Neural cell (in vitro differentiated cells): ENCODE measurements around the gene NYAP2. TPM values are rescaled to one million over a fixed set of nuclear protein-coding genes. Genes with fewer than 3 reads are reported as not detected.

ENCODE experiments used
- H2AFZ ChIP-seq: fragments of 200-600, 300-800 bp; sonication (generic), shearing (Covaris generic); 2 replicates; pipeline ENCODE4 v1.6.0; 2014; ENCODE audit warnings: low read depth, mild to moderate bottlenecking, antibody characterized with exemption, low read length, moderate library complexity
- H3F3A ChIP-seq: fragments of 200-600 bp; shearing (Covaris generic); 2 replicates; pipeline ENCODE4 v1.6.1; 2016; ENCODE audit warnings: mild to moderate bottlenecking, moderate library complexity, mixed read lengths, antibody characterized with exemption, low read length; ENCODE audit not compliant: insufficient read depth, poor library complexity, severe bottlenecking
- H3K27ac ChIP-seq: fragments of 200-600, 300-800 bp; sonication (generic), shearing (Covaris generic); 2 replicates; pipeline ENCODE4 v1.5.1; 2014; ENCODE audit warnings: mild to moderate bottlenecking, low read length, moderate library complexity
- H3K27me3 ChIP-seq: fragments of 300-800, 200-600 bp; sonication (generic), shearing (Covaris generic); 2 replicates; pipeline ENCODE4 v1.6.0; 2014; ENCODE audit warnings: mild to moderate bottlenecking, low read depth, low read length, moderate library complexity; ENCODE audit not compliant: insufficient read depth
- H3K36me3 ChIP-seq: fragments of 300-800, 200-600 bp; sonication (generic), shearing (Covaris generic); 2 replicates; pipeline ENCODE4 v1.5.1; 2014; ENCODE audit warnings: mild to moderate bottlenecking, antibody characterized with exemption, low read length, moderate library complexity; ENCODE audit not compliant: insufficient read depth
- H3K4me2 ChIP-seq: fragments of 300-800, 200-600 bp; sonication (generic), shearing (Covaris generic); 2 replicates; pipeline ENCODE4 v1.6.0; 2014; ENCODE audit warnings: mild to moderate bottlenecking, low read length
- H3K4me3 ChIP-seq: fragments of 300-800, 200-600 bp; sonication (generic), shearing (Covaris generic); 2 replicates; pipeline ENCODE4 v1.5.1; 2014; ENCODE audit warnings: mild to moderate bottlenecking, low read length, moderate library complexity
- H3K79me2 ChIP-seq: fragments of 200-600 bp; shearing (Covaris generic); replicated peaks from 2 replicates; pipeline ENCODE4 v1.6.0; 2014; ENCODE audit warnings: mild to moderate bottlenecking, low read length, moderate library complexity; ENCODE audit not compliant: insufficient read depth
- H3K9ac ChIP-seq: fragments of 300-800, 200-600 bp; sonication (generic), shearing (Covaris generic); 2 replicates; pipeline ENCODE4 v1.6.1; 2016; ENCODE audit warnings: mild to moderate bottlenecking, low read length, mixed read lengths
- H3K9me2 ChIP-seq: fragments of 200-600 bp; shearing (Covaris generic); 2 replicates; pipeline ENCODE4 v1.6.1; 2016; ENCODE audit warnings: mild to moderate bottlenecking, low read length, mixed read lengths; ENCODE audit not compliant: insufficient read depth
- H3K9me3 ChIP-seq: fragments of 200-600, 300-800 bp; sonication (generic), shearing (Covaris generic); 2 replicates; pipeline ENCODE4 v1.6.1; 2016; ENCODE audit warnings: mild to moderate bottlenecking, mixed run types, low read length, moderate library complexity, mixed read lengths
- H4K20me1 ChIP-seq: fragments of 200-600 bp; shearing (Covaris generic); 2 replicates; pipeline ENCODE4 v1.6.1; 2016; ENCODE audit warnings: mild to moderate bottlenecking, mixed run types; ENCODE audit not compliant: insufficient read depth
- EP300 ChIP-seq: fragments of 450-650 bp; conservative IDR thresholded peaks from 2 replicates; pipeline ENCODE4 v1.6.1; 2014; ENCODE audit warnings: antibody characterized with exemption, mild to moderate bottlenecking, moderate library complexity; ENCODE audit not compliant: poor library complexity, severe bottlenecking
- EZH2 ChIP-seq: fragments of 200-600, 300-800 bp; shearing (Covaris generic), sonication (generic); IDR thresholded peaks from 2 replicates; pipeline ENCODE4 v1.6.1; 2014; ENCODE audit warnings: antibody characterized with exemption, low read length, borderline replicate concordance, mild to moderate bottlenecking; ENCODE audit not compliant: insufficient read depth, poor library complexity, severe bottlenecking
- MXI1 ChIP-seq: fragments of 450-650 bp; conservative IDR thresholded peaks from 2 replicates; pipeline ENCODE4 v1.6.1; 2014; ENCODE audit warnings: antibody characterized with exemption, mild to moderate bottlenecking; ENCODE audit not compliant: poor library complexity, severe bottlenecking
- POLR2AphosphoS5 ChIP-seq: IDR thresholded peaks from 2 replicates; pipeline ENCODE4 v1.6.1; 2012
- RAD21 ChIP-seq: fragments of 450-650 bp; conservative IDR thresholded peaks from 2 replicates; pipeline ENCODE4 v1.6.1; 2014; ENCODE audit warnings: antibody characterized with exemption, mild to moderate bottlenecking, moderate library complexity
- SMC3 ChIP-seq: fragments of 450-650 bp; conservative IDR thresholded peaks from 2 replicates; pipeline ENCODE4 v1.6.1; 2014; ENCODE audit warnings: antibody characterized with exemption, mild to moderate bottlenecking, moderate library complexity; ENCODE audit not compliant: poor library complexity
- TAF1 ChIP-seq: IDR thresholded peaks from 2 replicates; pipeline ENCODE4 v1.6.1; 2012; ENCODE audit warnings: low read depth
- polyA plus RNA-seq: library from polyadenylated mRNA; depleted of rRNA; stranded (reverse); fragments of >200 nt; gene quantifications from 2 replicates; pipeline ENCODE4 v1.2.3, GENCODE V29; 2014
- TF ChIP-seq, protein P1 (sequence below): fragments of 450-650 bp; IDR thresholded peaks from 2 replicates; pipeline ENCODE4 v1.5.1; 2014; ENCODE audit warnings: antibody characterized with exemption, mild to moderate bottlenecking, moderate library complexity; ENCODE audit not compliant: poor library complexity, severe bottlenecking
- TF ChIP-seq, protein P2 (sequence below): IDR thresholded peaks from 2 replicates; pipeline ENCODE4 v1.6.1; 2012; ENCODE audit warnings: borderline replicate concordance

The NYAP2 gene
- polyA plus RNA-seq, 1 donor from 2014 or later: 0.98 TPM

GRCh38 chr2:225590932-225591331, 191.4 kb downstream of the NYAP2 start:
- no peak overlapping the region for H3K27ac ChIP-seq
- no peaks in the 10 kb centered on the region for H3F3A ChIP-seq
- H4K20me1 ChIP-seq: no peaks in the 10 kb centered on the region
- H3K4me2 ChIP-seq: no peak overlapping the region
- H3K9ac ChIP-seq: no peak overlapping the region
- H3K9me3 ChIP-seq: no peaks in the 10 kb centered on the region
- H2AFZ ChIP-seq: no peak overlapping the region
- H3K36me3 ChIP-seq: no peaks in the 10 kb centered on the region
- TF ChIP-seq EZH2 (no peak), EP300 (no peak), MXI1 (no peak), TAF1 (no peak), SMC3 (no peak), POLR2AphosphoS5 (no peak), RAD21 (no peak)
- TF ChIP-seq, protein P1, sequence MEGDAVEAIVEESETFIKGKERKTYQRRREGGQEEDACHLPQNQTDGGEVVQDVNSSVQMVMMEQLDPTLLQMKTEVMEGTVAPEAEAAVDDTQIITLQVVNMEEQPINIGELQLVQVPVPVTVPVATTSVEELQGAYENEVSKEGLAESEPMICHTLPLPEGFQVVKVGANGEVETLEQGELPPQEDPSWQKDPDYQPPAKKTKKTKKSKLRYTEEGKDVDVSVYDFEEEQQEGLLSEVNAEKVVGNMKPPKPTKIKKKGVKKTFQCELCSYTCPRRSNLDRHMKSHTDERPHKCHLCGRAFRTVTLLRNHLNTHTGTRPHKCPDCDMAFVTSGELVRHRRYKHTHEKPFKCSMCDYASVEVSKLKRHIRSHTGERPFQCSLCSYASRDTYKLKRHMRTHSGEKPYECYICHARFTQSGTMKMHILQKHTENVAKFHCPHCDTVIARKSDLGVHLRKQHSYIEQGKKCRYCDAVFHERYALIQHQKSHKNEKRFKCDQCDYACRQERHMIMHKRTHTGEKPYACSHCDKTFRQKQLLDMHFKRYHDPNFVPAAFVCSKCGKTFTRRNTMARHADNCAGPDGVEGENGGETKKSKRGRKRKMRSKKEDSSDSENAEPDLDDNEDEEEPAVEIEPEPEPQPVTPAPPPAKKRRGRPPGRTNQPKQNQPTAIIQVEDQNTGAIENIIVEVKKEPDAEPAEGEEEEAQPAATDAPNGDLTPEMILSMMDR: no peak
- TF ChIP-seq, protein P2, sequence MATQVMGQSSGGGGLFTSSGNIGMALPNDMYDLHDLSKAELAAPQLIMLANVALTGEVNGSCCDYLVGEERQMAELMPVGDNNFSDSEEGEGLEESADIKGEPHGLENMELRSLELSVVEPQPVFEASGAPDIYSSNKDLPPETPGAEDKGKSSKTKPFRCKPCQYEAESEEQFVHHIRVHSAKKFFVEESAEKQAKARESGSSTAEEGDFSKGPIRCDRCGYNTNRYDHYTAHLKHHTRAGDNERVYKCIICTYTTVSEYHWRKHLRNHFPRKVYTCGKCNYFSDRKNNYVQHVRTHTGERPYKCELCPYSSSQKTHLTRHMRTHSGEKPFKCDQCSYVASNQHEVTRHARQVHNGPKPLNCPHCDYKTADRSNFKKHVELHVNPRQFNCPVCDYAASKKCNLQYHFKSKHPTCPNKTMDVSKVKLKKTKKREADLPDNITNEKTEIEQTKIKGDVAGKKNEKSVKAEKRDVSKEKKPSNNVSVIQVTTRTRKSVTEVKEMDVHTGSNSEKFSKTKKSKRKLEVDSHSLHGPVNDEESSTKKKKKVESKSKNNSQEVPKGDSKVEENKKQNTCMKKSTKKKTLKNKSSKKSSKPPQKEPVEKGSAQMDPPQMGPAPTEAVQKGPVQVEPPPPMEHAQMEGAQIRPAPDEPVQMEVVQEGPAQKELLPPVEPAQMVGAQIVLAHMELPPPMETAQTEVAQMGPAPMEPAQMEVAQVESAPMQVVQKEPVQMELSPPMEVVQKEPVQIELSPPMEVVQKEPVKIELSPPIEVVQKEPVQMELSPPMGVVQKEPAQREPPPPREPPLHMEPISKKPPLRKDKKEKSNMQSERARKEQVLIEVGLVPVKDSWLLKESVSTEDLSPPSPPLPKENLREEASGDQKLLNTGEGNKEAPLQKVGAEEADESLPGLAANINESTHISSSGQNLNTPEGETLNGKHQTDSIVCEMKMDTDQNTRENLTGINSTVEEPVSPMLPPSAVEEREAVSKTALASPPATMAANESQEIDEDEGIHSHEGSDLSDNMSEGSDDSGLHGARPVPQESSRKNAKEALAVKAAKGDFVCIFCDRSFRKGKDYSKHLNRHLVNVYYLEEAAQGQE: no peak
- H3K27me3 ChIP-seq: no peaks in the 10 kb centered on the region
- H3K79me2 ChIP-seq: no peaks in the 10 kb centered on the region
- H3K4me3 ChIP-seq: no peak overlapping the region
- H3K9me2 ChIP-seq: no peaks in the 10 kb centered on the region

DNA sequence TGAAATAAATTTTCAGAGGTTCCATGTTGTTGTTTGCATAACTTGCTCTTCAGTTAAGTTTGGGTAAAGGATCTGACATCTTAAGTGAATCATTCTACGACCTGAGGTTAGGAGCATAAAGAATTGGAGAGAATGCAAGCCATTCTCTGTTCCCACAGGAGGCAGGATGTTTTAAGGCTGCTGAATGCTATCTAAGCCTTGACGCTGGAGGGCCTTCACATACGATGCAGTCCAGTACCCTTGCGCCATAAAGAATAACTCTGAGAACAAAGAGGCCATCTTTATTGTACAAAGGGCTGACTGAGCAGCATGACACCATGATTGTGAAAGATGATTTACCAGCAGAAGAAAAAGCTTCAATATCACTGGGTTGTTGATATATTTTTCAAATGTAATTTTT, 198.4 kb downstream of the NYAP2 start:
- Histone ChIP-seq H4K20me1 (no peaks in the 10 kb centered on the region), H3K27me3 (no peaks in the 10 kb centered on the region), H3K4me2 (no peak overlapping the region), H3K4me3 (no peak overlapping the region), H3F3A (no peaks in the 10 kb centered on the region), H3K9me2 (no peaks in the 10 kb centered on the region), H3K27ac (no peak overlapping the region), H2AFZ (no peak overlapping the region), H3K79me2 (no peaks in the 10 kb centered on the region), H3K9me3 (no peaks in the 10 kb centered on the region), H3K9ac (no peak overlapping the region), H3K36me3 (no peaks in the 10 kb centered on the region)
- TF ChIP-seq, protein P1: peak; percentile 11
- TF ChIP-seq SMC3: no peak
